ENCODE measurements around the gene FRMD1.

GRCh38 chr6:168052291-168052891, 26.6 kb downstream of the FRMD1 start:
- TF ChIP-seq TAF1 (IDR thresholded peaks at IDR 0.05; ENCODE audit: low read depth) (no peak), YY1 (IDR thresholded peaks at IDR 0.05; ENCODE audit: low read depth) (0 out of 2 replicates have a peak, but pooled peaks have one; percentile 4), CEBPB (IDR thresholded peaks at IDR 0.05) (no peak), EGR1 (IDR thresholded peaks at IDR 0.05) (no peak), EP300 (IDR thresholded peaks at IDR 0.05; ENCODE audit: borderline replicate concordance) (peak; percentile 59; the same call in 1 of the 2 replicates), NFIC (IDR thresholded peaks at IDR 0.05) (peak; percentile 51; the same call in 1 of the 2 replicates)

All from Ishikawa (cell line).